GM12891 (cell line): ENCODE measurements around the gene ZFYVE21.

Experiments
- PAX5 ChIP-seq: IDR thresholded peaks from 2 replicates; pipeline ENCODE4 v1.6.1; 2011; ENCODE audit warnings: low read length, moderate library complexity, mild to moderate bottlenecking; ENCODE audit not compliant: insufficient read depth, severe bottlenecking
- POLR2A ChIP-seq: IDR thresholded peaks from 2 replicates; pipeline ENCODE4 v1.6.1; 2011; ENCODE audit warnings: low read depth, low read length, control low read depth
- POLR2AphosphoS5 ChIP-seq: IDR thresholded peaks from 2 replicates; pipeline ENCODE4 v1.6.1; 2011; ENCODE audit warnings: low read depth, low read length, control low read depth
- SPI1 ChIP-seq: IDR thresholded peaks from 2 replicates; pipeline ENCODE4 v1.6.1; 2011; ENCODE audit warnings: low read depth, low read length, control low read depth
- TAF1 ChIP-seq: IDR thresholded peaks from 2 replicates; pipeline ENCODE4 v1.6.1; 2011; ENCODE audit warnings: low read depth, low read length, control low read depth

- TF ChIP-seq TAF1 (no peak), POLR2A (no peak), PAX5 (no peak), SPI1 (no peak), POLR2AphosphoS5 (no peak)
Measured at GRCh38 chr14:103748534-103748857, 32.9 kb downstream of the ZFYVE21 start.
